ENCODE measurements around the gene SMC6. TPM values are rescaled to one million over a fixed set of nuclear protein-coding genes. Genes with fewer than 3 reads are reported as not detected.

The SMC6 gene
- total and polyA plus RNA-seq, 9 donors: 6.6 to 16.8 (median 12.3) TPM

GRCh38 chr2:17658251-17658843 is 95.3 kb downstream of the SMC6 start:
- Histone ChIP-seq H3K27ac (no peak overlapping the region), H3K4me1 (ENCODE audit: insufficient read depth) (no peaks in the 10 kb centered on the region), H3K27me3 (no peaks in the 10 kb centered on the region), H3K9me3 (no peaks in the 10 kb centered on the region), H3K4me3 (no peak overlapping the region), H3K36me3 (no peaks in the 10 kb centered on the region)
- no peak for TF ChIP-seq POLR2A (IDR thresholded peaks at IDR 0.05)
- TF ChIP-seq CTCF (IDR thresholded peaks at IDR 0.05): no peak
- no peak for TF ChIP-seq EP300 (IDR thresholded peaks at IDR 0.05)
- no peak for DNase-seq
- intact Hi-C loops (cut with DNase I): no loop called here
- 80 to 92% (median 90%) methylated on average over 6 of the region's 6 CpGs for WGBS, 3 donors

GRCh38 chr2:17657759-17658158 is 95.9 kb downstream of the SMC6 start:
- WGBS, 3 donors: 96 to 98% (median 96%) methylated on average over 4 of the region's 4 CpGs
- Histone ChIP-seq H3K9me3 (no peaks in the 10 kb centered on the region), H3K4me3 (no peak overlapping the region), H3K27me3 (no peaks in the 10 kb centered on the region), H3K4me1 (ENCODE audit: insufficient read depth) (no peaks in the 10 kb centered on the region), H3K27ac (no peak overlapping the region), H3K36me3 (no peaks in the 10 kb centered on the region)
- no peak for DNase-seq
- intact Hi-C loops (cut with DNase I): no loop called here
- no peak for TF ChIP-seq EP300 (IDR thresholded peaks at IDR 0.05)
- TF ChIP-seq POLR2A (IDR thresholded peaks at IDR 0.05): no peak
- TF ChIP-seq CTCF (IDR thresholded peaks at IDR 0.05): no peak

GRCh38 chr2:17652681-17653394 is 100.8 kb downstream of the SMC6 start:
- H3K27me3 ChIP-seq: no peaks in the 10 kb centered on the region
- WGBS, 3 donors: 73 to 79% (median 78%) methylated on average over 9 of the region's 9 CpGs
- no peak for DNase-seq
- no peaks in the 10 kb centered on the region for H3K9me3 ChIP-seq
- no peak overlapping the region for H3K4me3 ChIP-seq
- intact Hi-C loops (cut with DNase I): no loop called here
- no peaks in the 10 kb centered on the region for H3K4me1 ChIP-seq (ENCODE audit: insufficient read depth)
- no peaks in the 10 kb centered on the region for H3K36me3 ChIP-seq
- no peak overlapping the region for H3K27ac ChIP-seq
- TF ChIP-seq CTCF (IDR thresholded peaks at IDR 0.05) (no peak), POLR2A (IDR thresholded peaks at IDR 0.05) (no peak), EP300 (IDR thresholded peaks at IDR 0.05) (no peak)

- DNase-seq: no peak
- TF ChIP-seq POLR2A (IDR thresholded peaks at IDR 0.05) (no peak), EP300 (IDR thresholded peaks at IDR 0.05) (no peak), CTCF (IDR thresholded peaks at IDR 0.05) (no peak)
- WGBS, 3 donors: 94 to 97% (median 94%) methylated on average over 11 of the region's 11 CpGs
- no peak overlapping the region for H3K4me3 ChIP-seq
- H3K9me3 ChIP-seq: no peaks in the 10 kb centered on the region
- no peak overlapping the region for H3K27ac ChIP-seq
- H3K27me3 ChIP-seq: no peaks in the 10 kb centered on the region
- H3K4me1 ChIP-seq (ENCODE audit: insufficient read depth): peaks cover 2% of the 10 kb centered on the region
- no peaks in the 10 kb centered on the region for H3K36me3 ChIP-seq
- intact Hi-C loops (cut with DNase I): no loop called here
Observed at GRCh38 chr2:17649026-17649425, 104.6 kb downstream of the SMC6 start.
